IMR-90 (cell line): ENCODE data around the gene CTNNA1.

Experiments used
- BHLHE40 ChIP-seq: fragments of 150-350 bp; IDR thresholded peaks from 2 replicates; pipeline ENCODE4 v1.6.1; 2016; ENCODE audit warnings: mild to moderate bottlenecking, low read depth, low read length
- CEBPB ChIP-seq: IDR thresholded peaks from 2 replicates; pipeline ENCODE4 v1.6.1; 2012; ENCODE audit warnings: low read depth, low read length, improper control_type of control experiment
- CHD1 ChIP-seq: IDR thresholded peaks from 2 replicates; pipeline ENCODE4 v1.6.1; 2012; ENCODE audit warnings: low read depth, low read length, improper control_type of control experiment
- MAZ ChIP-seq: IDR thresholded peaks from 2 replicates; pipeline ENCODE4 v1.6.1; 2012; ENCODE audit warnings: low read depth, mild to moderate bottlenecking, low read length, improper control_type of control experiment, moderate library complexity, borderline replicate concordance
- POLR2A ChIP-seq: IDR thresholded peaks from 2 replicates; pipeline ENCODE4 v1.6.1; 2012; ENCODE audit warnings: mild to moderate bottlenecking, low read depth, low read length
- RAD21 ChIP-seq: IDR thresholded peaks from 2 replicates; pipeline ENCODE4 v1.6.1; 2012; ENCODE audit warnings: low read length, improper control_type of control experiment
- RCOR1 ChIP-seq: IDR thresholded peaks from 2 replicates; pipeline ENCODE4 v1.6.1; 2012; ENCODE audit warnings: mild to moderate bottlenecking, low read length, improper control_type of control experiment; ENCODE audit not compliant: insufficient replicate concordance
- RFX5 ChIP-seq: IDR thresholded peaks from 2 replicates; pipeline ENCODE4 v1.8.0; 2012; ENCODE audit warnings: low read depth, mild to moderate bottlenecking, low read length, moderate library complexity
- TF ChIP-seq, protein P1 (sequence below): conservative IDR thresholded peaks from 2 replicates; pipeline ENCODE4 v1.5.1; 2012; ENCODE audit warnings: mild to moderate bottlenecking, low read depth, low read length, improper control_type of control experiment
- TF ChIP-seq, protein P2 (sequence below): fragments of 150-350 bp; IDR thresholded peaks from 2 replicates; pipeline ENCODE4 v1.6.1; 2017; ENCODE audit warnings: mild to moderate bottlenecking, antibody characterized with exemption, low read length, low read depth

DNA sequence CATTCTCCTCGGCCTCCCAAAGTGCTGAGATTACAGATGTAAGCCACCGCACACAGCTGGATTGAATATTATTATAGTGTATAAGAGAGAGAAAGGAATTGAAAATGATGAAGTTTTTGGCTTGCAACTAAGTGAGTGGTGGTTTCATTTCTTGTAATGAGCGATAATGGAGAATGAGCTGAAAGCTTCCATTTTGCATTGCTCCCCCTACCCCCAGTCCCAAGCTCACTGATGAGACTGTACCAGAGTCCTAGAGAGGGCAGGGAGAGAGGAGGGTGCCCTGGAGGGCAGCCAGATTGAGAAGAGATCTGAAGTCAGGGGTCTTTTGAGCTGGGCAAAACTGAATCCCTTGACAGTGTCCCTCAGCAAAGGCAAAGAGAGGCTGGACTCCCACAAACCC is 38.5 kb upstream of the CTNNA1 start:
- TF ChIP-seq, protein P1, sequence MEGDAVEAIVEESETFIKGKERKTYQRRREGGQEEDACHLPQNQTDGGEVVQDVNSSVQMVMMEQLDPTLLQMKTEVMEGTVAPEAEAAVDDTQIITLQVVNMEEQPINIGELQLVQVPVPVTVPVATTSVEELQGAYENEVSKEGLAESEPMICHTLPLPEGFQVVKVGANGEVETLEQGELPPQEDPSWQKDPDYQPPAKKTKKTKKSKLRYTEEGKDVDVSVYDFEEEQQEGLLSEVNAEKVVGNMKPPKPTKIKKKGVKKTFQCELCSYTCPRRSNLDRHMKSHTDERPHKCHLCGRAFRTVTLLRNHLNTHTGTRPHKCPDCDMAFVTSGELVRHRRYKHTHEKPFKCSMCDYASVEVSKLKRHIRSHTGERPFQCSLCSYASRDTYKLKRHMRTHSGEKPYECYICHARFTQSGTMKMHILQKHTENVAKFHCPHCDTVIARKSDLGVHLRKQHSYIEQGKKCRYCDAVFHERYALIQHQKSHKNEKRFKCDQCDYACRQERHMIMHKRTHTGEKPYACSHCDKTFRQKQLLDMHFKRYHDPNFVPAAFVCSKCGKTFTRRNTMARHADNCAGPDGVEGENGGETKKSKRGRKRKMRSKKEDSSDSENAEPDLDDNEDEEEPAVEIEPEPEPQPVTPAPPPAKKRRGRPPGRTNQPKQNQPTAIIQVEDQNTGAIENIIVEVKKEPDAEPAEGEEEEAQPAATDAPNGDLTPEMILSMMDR: no peak
- TF ChIP-seq CHD1 (no peak), RAD21 (no peak), RFX5 (no peak), POLR2A (no peak), CEBPB (no peak), BHLHE40 (no peak), RCOR1 (no peak), MAZ (no peak)
- TF ChIP-seq, protein P2, sequence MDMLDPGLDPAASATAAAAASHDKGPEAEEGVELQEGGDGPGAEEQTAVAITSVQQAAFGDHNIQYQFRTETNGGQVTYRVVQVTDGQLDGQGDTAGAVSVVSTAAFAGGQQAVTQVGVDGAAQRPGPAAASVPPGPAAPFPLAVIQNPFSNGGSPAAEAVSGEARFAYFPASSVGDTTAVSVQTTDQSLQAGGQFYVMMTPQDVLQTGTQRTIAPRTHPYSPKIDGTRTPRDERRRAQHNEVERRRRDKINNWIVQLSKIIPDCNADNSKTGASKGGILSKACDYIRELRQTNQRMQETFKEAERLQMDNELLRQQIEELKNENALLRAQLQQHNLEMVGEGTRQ: no peak
